Middle frontal gyrus (tissue), 1 donor: ENCODE results near the gene SLC22A7.
A peak's percentile ranks its signal among the peaks of the same experiment; 100 is the strongest.

Experiments used
- DNase-seq: peaks from one replicate; pipeline ENCODE4 v3.0.0-alpha.2; 2015; ENCODE audit warnings: low spot score; ENCODE audit errors: extremely low spot score

Gene SLC22A7

GRCh38 chr6:43264599-43265145 is 33.4 kb upstream of the SLC22A7 start:
- no peak for DNase-seq

DNA sequence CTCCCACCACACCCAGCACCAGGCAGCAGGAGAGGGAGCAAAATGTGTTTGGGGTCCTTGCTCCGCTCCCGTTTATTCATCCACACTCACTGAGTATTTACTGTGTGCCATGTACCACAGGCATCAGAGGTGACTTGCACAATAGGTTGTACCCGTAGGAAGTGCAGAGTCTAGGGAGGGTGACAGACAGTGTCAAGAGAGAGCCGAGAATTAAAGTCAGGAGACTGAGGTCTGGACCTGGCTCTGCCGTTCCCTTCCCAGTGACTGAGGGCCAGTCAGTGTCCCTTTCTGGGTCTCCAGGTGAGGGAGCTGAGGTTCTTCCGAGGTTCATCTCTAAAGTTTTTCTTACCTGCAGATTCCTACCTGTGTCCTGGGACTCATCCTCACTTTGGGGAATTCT is 32.5 kb upstream of the SLC22A7 start:
- DNase-seq = no peak

GRCh38 chr6:43267619-43268354 is 30.3 kb upstream of the SLC22A7 start:
- no peak for DNase-seq

DNA sequence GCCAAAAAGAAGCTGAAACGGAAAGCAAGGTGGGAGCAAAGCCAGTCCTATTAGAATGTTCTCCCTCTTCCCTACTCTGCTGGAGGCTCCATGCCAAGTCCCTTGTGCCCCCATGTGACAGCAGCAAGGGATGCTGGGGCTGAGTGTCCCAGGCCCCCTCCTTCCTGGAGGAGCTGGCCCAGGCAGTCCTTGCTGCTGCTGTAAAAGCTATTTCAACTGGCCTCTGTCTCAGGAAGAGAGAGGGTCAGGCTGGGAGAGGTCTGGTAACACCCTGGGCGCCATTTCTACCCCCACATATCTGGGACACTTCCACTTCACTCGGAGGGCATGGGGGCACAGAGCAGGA is 29.7 kb upstream of the SLC22A7 start:
- peak; percentile 62 for DNase-seq

GRCh38 chr6:43268782-43269272 is 29.2 kb upstream of the SLC22A7 start:
- DNase-seq = no peak

DNA sequence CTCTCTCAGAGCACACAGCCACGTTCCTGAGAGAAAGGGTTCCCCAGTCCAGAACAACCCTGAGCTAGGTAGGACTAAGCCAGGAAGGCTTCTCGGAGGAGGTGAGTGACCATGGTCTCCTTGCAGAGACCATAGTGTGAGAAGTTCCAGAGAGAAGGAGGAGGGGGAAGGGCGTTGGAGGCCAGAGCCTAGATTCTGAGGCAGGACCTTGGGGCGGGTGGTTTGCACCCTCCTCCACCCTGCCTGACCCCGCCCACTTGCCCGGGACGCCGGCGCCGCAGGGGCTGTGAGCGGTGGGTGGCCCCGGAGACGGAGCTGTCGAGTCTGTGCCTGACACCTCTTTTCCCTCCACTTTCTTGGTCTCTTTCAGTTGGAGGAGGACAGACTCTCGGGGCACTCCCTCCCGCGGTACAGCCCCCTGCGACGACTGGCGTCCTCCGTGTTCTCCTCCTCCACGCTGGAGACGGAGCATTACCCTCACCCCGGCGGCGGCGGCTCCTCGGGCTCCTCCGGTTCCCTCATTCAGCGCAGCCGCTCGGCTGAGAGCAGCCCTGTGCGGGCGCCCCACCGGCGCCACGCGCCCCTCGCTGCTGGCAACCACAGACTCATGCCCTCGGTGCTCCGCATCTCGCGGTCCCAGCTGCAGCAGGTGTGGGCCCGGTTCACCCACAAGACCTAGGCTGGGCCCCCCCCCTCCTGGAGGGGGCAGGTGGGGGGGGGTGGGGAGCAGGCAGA is 28.6 kb upstream of the SLC22A7 start:
- no peak for DNase-seq

DNA sequence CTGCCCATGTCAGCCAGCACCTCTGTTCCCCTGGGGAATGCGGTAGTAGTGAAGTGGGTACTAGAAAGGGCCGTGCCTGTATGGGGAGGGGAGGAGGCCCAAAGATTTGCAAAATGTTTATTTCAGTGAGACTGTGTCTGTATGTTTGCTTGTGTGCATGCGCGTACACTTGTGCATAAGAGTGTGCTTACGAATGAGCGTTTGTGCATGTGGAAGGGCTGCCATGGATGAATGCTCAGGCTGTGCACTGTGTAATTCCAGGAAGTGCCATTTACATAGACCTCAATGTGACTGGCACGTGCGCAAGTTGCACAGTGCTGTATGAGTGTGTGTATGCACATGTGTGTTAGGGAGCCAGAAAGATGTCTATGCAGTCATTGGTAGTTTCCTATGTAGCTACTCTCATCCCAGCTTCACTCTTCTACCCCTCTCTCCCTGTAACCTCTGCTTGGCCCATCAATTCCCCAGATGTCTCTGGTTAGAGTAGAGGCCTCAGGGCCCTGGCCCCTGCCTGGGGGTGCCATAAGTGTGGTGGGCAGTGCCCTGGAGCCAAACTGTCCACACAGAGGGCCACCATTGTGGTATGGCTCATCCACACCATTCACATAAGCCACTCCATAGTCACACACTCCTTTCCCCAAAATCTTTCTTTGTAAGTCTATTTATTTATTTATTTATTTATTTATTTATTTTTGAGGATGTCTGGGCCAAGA is 26.8 kb upstream of the SLC22A7 start:
- no peak for DNase-seq

DNA sequence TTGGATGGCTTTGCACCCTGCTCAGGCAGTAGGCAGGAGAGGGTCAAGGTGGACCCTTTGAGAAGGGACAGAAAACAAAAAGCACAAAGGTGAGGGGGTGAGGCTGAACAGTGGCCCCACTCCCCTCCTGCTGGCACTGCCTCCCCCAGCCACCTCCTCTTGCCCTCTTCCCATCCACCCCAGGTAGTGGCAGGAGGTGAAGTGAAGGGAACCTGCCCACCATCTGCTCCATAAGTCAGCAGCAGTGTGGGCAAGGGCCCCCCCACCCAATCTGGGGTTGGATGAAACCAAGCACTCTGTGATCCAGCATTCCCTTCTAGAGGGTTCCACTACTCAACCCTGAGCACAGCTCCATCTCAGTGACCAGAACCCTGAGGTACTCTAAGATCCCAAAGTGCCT is 26.1 kb upstream of the SLC22A7 start:
- DNase-seq = no peak

- no peak for DNase-seq
Observed at GRCh38 chr6:43273707-43274106, 24.4 kb upstream of the SLC22A7 start.

DNA sequence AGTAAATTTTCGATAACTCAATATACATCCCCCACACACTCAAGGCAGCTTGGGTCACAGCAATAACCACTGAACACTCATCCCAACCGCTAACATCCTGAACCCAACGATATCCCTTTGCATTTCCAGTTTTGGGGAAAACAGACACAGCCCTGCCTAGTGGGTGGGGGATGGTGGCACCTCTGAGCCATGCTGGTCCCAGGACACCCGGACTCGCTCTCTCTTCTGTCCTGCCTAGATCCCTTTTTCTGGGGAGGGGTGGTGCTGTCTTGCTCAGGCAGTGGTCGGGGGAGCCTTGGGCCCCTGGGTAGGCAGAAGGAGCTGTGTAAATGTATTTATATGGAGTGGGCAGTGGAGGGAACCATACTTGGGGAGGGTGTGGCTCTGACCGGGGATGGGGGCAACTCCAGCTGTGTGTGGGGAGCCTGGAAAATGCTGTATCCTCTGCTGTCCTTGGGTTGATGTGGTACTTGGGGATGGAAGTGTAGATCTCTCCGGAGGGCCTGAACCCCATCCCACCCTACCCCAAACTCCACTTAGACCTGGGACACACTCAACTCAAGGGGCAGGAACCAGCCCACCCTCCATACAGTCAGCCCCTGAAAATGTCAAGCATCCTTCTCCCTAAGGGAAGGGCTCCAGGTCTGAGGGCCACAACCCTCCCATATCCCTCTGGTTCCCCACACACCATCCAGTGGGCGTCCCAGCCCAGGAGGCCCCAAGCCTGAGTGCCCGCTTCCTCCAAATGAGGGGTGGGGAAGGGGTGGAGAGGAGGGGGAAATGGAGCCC is 23.7 kb upstream of the SLC22A7 start:
- DNase-seq = no peak

DNA sequence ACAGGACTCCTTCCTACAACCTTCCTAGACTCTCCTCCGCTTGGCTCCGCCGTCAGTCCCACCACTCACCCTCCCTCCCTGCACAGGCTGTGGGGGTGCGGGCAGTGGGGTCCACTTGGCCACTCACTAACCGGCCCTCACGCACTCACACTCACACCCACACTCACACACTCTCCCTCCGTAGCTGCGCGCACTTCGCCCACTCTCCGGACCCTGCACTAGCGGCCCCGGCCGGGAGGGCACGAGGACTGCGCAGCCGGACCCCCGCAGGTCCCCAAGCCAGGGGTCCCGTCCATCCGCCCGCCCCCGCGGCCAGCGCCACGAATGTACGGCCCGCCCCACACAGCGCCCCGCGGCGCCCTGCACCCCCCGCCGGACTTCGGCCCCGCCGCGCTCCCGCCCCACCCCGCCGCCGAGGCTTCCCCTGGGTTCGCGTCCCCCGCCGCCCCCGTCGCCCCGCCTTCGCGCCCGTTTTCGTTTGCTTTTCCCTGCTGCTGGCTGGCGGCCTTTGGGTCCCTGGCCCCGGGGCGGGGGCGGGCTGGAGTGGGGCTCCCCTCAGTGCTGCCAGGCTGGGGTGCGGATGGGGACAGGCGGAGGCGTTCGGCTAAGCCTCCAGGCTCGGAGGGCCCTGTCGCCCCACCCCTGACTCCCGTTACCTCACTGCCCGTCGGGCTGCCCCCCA is 23.0 kb upstream of the SLC22A7 start:
- DNase-seq = no peak

DNA sequence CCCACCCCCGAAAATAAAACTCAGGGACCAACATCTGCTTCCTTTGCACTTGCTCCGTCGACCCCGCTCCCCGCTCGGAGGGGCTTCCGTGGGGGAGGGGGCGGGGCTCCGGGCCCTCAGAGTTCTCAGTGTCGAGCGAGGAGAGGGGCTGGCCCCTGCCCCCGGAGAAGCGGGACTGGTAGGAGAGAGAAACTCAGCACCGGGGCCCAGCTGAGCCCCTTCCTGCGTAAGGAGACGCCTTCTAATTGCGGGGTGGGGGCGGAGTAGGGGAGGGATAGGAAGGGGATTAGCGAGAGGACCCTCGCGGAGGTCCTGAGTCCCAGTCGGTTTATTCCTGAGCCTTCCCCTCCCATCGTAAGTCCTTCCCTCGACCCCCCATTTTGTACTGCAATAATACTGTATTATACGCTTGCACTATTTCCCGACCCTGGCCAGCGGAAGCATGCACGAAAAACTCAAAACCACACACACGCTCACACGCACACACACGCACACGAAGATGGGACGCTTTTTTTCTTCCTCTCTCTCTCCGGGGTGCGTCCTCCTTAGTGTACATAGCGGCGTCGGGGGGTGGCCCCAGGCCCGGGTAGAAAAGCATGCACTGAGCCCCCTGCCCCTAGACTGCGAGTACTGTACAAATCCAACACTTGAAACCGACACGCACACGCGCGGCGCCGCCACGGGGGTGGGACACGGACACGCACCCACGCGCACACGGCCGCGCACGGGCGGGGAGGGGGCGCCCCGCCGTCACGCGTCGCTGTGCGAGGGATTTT is 22.1 kb upstream of the SLC22A7 start:
- DNase-seq = no peak

DNA sequence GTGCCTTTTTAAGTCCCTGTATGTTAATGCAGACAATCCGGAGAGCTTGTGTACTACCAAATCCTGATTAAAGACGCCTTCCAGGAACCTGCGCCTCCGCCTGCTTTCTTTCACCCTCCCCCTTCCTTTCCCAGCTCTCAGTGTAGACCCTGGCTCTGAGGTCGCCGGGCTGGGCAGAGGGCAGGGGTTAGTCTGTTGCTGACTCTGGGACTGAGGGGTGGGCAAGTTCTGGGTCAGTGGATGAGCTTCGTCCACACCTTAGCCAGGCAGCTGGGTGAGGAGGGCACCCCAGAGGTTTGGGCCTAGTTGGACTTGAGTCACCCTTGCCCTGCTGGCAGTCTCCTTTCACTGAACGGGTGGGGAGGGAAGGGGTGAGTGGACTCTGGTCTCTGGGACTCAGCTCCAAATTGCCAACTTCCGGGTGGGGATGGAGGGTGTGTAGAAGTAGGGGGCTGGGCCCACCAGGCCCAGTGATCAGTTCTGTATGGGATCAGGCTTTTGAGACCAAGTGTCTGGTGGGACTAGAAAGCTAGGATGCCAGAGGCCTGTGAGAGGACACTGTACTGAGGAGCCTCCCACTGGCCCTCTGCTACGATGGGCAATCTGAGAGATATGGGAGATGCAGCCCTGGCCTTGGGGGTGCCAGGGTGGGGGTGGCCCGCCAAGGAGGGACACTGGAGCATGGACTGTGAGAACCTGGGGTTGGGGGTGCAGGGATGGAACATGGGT is 21.3 kb upstream of the SLC22A7 start:
- DNase-seq = no peak

- DNase-seq = no peak
Observed at GRCh38 chr6:43277306-43277642, 20.8 kb upstream of the SLC22A7 start.

DNA sequence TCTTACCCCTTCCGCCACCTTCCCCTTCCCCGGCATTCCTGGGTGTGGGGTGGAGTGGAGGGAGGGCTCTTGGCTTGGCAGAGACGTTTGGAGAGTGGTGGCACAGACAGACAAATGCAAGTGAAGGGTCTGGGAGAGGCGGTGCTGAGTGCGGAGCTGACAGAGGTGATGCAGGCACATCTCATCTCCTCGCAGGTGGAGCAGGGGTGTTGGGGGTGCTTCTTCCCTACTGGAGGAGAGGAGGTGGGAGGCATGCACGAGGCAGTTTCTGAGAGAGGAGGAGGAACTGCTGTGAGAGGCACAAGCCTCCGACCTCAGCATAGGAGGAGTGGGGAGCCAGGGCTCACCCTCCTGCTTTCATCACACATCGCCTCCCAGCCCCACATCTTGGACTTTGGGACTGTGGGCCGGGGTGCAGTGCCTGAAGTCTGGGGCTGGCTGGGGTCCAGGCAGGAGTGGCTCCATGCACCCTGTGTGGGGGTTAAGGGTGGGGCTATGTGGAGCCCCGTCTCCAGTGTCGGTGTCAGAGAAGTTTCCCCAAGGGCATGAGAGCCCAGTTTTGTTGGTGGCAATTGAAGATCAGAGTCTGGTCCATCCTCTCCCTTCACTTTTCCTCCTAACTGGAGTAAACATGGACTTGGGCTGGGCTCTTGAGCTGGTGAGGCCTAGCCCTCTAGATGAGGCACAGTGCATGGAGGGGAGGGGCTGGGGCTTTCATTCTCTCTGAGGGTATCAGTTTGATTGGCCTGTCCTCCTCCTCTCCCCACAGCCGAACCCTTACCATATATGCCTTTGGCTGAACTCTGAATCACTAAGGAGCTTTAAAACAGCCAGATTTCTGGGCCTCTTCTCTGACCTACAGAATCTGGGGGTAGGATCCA is 20.2 kb upstream of the SLC22A7 start:
- no peak for DNase-seq

GRCh38 chr6:43278524-43279078 is 19.5 kb upstream of the SLC22A7 start:
- DNase-seq = no peak

- no peak for DNase-seq
Observed at GRCh38 chr6:43280234-43280633, 17.8 kb upstream of the SLC22A7 start.

- no peak for DNase-seq
Observed at GRCh38 chr6:43282060-43282459, 16.0 kb upstream of the SLC22A7 start.
